AG04450 (cell line): Measurements from ENCODE around the gene KANSL3. TPM values are rescaled to one million over a fixed set of nuclear protein-coding genes. Genes with fewer than 3 reads are reported as not detected.

ENCODE experiments used
- CTCF ChIA-PET: fragments of 300-600, 350-600 bp; formaldehyde crosslinking; extraction: SDS; loops from one replicate; lab custom pipeline; 2022; ENCODE audit warnings: antibody characterized with exemption, inconsistent platforms; lab: Charles Lee
- POLR2A ChIA-PET: fragments of 350-600 bp; formaldehyde crosslinking; extraction: SDS; loops from one replicate; lab custom pipeline; 2021; ENCODE audit warnings: antibody characterized with exemption, inconsistent platforms; lab: Yijun Ruan, JAX
- DNase-seq: peaks from one replicate; pipeline ENCODE4 v3.0.0-alpha.2; 2011; ENCODE audit warnings: low read depth, low spot score
- H3K27ac ChIP-seq: one replicate; pipeline ENCODE4 v1.5.1; 2012; ENCODE audit warnings: low read depth, low read length, control low read depth
- H3K27me3 ChIP-seq: one replicate; pipeline ENCODE4 v1.6.0; 2012; ENCODE audit warnings: low read length; ENCODE audit not compliant: control insufficient read depth, insufficient read depth
- H3K4me3 ChIP-seq: 2 replicates; pipeline ENCODE4 v1.5.1; 2011; ENCODE audit warnings: mild to moderate bottlenecking, low read depth, low read length, control low read depth
- H3K9me3 ChIP-seq: 2 replicates; pipeline ENCODE4 v1.5.1; 2012; ENCODE audit warnings: low read length; ENCODE audit not compliant: control insufficient read depth, insufficient read depth
- polyA plus RNA-seq: library from polyadenylated mRNA; depleted of rRNA; stranded (reverse); fragments of >200 nt; gene quantifications from 2 replicates; pipeline ENCODE4 v1.2.3, GENCODE V29; 2011
- TF ChIP-seq, protein P1 (sequence below): IDR thresholded peaks from 2 replicates; pipeline ENCODE4 v1.5.1; 2011; ENCODE audit warnings: low read depth, low read length, control low read depth, inconsistent platforms

KANSL3 gene
- polyA plus RNA-seq, 1 experiment, result 17.1 TPM

DNA sequence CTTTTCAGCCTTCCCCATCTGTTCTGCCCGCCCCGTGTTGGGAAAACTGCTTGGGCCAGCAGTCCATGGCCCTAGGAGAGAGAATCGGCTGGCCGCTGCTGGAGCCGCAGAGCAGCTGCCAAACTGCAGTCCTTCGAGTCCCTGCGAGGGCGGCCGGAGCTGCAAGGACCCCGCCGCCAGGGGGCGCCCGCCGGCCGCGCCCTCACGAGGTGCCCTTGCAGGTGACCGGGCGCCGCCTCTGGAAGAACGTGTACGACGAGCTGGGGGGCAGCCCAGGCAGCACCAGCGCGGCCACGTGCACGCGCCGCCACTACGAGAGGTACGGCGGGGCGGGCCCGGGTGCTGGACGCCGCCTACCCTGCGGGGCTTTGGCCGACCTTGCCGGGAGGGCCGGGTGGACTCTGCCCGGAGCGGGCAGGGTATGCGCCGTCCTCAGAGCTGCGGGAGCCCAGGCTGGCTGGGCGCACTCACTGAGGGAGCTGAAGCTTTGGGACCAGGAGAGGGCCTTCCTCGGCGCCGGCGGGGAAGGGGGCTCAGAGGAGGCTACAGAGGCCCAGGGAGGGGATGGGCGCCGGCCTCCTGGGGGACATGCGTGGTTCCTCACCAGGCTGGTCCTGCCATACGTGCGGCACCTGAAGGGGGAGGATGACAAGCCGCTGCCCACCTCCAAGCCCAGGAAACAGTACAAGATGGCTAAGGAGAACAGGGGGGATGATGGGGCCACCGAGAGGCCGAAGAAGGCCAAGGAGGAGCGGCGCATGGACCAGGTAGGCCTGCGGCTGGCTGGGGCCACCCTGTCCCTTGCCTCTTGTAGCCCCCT, 87.9 kb downstream of the KANSL3 start:
- TF ChIP-seq, protein P1, sequence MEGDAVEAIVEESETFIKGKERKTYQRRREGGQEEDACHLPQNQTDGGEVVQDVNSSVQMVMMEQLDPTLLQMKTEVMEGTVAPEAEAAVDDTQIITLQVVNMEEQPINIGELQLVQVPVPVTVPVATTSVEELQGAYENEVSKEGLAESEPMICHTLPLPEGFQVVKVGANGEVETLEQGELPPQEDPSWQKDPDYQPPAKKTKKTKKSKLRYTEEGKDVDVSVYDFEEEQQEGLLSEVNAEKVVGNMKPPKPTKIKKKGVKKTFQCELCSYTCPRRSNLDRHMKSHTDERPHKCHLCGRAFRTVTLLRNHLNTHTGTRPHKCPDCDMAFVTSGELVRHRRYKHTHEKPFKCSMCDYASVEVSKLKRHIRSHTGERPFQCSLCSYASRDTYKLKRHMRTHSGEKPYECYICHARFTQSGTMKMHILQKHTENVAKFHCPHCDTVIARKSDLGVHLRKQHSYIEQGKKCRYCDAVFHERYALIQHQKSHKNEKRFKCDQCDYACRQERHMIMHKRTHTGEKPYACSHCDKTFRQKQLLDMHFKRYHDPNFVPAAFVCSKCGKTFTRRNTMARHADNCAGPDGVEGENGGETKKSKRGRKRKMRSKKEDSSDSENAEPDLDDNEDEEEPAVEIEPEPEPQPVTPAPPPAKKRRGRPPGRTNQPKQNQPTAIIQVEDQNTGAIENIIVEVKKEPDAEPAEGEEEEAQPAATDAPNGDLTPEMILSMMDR, result no peak
- no peak for DNase-seq
- no peaks in the 10 kb centered on the region for H3K27me3 ChIP-seq
- POLR2A ChIA-PET, result no interaction called here
- H3K9me3 ChIP-seq, result no peaks in the 10 kb centered on the region
- CTCF ChIA-PET, result interaction anchor here (1.2 kb wide), 1 partner anchor 16 kb away, joined by 4 read pairs; no protein-coding TSS in a partner anchor
- no peak overlapping the region for H3K27ac ChIP-seq
- H3K4me3 ChIP-seq, result no peak overlapping the region

DNA sequence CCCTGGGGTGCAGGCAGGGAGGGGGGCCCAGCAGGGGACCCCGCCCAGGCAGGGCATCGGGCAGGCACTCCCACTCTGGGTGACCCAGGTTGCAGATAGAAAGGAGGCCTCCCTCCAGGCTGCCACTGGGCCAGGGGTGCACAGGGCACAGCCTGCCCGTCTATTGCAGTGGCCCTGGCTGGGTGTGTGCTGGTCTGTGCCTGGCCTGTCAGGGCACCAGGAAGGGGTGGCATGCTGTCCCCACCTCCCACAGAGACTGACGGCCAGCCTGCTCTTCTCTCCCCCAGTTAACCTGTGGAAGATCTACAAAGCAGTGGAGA, 88.7 kb downstream of the KANSL3 start:
- CTCF ChIA-PET, result interaction anchor here (1.2 kb wide), 1 partner anchor 16 kb away, joined by 4 read pairs; no protein-coding TSS in a partner anchor

DNA sequence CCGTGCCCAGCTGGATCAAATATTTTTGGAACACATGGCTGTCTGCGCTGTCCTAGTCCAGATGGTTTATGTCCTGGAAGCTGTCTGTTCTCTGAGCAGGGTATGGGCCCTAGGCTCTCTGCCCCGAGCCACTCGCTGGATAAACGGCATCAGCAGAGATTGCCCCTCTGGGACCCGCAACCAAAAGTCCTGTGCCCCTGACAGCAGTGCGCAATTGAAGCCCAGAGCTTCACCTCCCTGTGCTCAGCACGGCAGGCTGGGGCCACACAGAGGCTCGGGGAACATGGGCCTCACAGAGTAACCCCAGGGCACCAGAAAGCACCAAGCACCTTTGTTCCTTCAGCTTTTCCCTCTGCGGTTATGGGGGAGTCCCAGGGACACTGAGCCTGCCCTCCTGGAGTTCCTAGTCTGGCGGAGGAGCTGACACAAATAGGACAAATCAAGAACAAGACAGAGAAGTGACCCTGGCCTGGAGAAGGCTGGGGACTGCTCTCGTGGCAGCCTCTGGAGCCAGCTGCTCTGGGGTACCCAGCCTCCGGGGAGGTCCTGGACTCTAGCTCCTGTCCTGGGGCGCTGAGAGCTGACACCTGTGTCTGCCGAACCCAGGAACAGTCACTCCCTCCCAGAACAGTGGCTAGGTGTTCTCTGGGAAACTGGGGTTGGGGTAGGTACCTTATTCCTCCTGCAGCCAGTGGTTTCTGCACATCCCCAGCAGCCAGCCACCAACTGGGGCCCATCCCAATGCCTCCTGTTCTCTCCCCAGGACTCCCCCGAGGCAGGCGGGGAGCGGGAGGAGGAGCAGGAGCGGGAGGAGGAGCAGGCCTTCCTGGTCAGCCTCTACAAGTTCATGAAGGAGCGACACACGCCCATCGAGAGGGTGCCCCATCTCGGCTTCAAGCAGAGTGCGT, 89.3 kb downstream of the KANSL3 start:
- Histone ChIP-seq H3K4me3 (no peak overlapping the region), H3K27ac (no peak overlapping the region), H3K9me3 (no peaks in the 10 kb centered on the region), H3K27me3 (no peaks in the 10 kb centered on the region)
- POLR2A ChIA-PET, result interaction anchor here (1.0 kb wide), 1 partner anchor 17 kb away, joined by 3 read pairs; no protein-coding TSS in a partner anchor
- TF ChIP-seq, protein P1, result no peak
- CTCF ChIA-PET, result interaction anchor here (0.7 to 1.2 kb wide), 3 partner anchors 15 to 38 kb away, joined by 3 to 5 read pairs (median 3); no protein-coding TSS in a partner anchor
- no peak for DNase-seq

More for the DNA sequence above, 88.7 kb downstream of the KANSL3 start:
- no peak overlapping the region for H3K4me3 ChIP-seq
- TF ChIP-seq, protein P1, result no peak
- no peak for DNase-seq
- H3K27ac ChIP-seq, result no peak overlapping the region
- H3K27me3 ChIP-seq, result no peaks in the 10 kb centered on the region
- H3K9me3 ChIP-seq, result no peaks in the 10 kb centered on the region
- POLR2A ChIA-PET, result no interaction called here

DNA sequence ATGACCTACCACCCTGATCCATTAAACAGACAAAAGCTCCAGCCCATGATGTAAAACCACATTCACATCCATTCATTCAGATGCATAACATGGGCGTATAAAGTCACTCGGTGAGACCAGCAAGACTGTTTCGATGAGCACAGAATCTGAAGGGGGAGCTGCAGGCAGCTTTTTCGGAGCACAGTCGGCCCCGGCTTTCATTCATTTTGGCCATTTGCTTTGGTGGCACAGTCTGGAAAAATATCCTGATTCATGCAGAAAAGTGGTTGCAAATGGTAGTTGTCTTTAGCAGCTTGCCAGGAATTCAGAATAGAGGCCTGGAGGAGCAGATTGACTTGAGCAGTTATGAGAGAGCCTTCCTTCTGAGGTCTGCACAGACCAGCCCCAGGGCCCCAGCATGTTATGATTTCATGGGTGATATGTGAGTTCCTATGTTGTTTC, 90.4 kb downstream of the KANSL3 start:
- POLR2A ChIA-PET, result interaction anchor here (1.0 kb wide), 1 partner anchor 16 kb away, joined by 3 read pairs; no protein-coding TSS in a partner anchor
- CTCF ChIA-PET, result interaction anchor here (1.0 to 1.2 kb wide), 2 partner anchors 14 to 37 kb away, joined by 3 to 5 read pairs; no protein-coding TSS in a partner anchor
- no peaks in the 10 kb centered on the region for H3K9me3 ChIP-seq
- no peak overlapping the region for H3K4me3 ChIP-seq
- H3K27me3 ChIP-seq, result no peaks in the 10 kb centered on the region
- DNase-seq, result no peak
- H3K27ac ChIP-seq, result no peak overlapping the region
- TF ChIP-seq, protein P1, result no peak
